ENCODE measurements around the gene COL8A1.

DNA sequence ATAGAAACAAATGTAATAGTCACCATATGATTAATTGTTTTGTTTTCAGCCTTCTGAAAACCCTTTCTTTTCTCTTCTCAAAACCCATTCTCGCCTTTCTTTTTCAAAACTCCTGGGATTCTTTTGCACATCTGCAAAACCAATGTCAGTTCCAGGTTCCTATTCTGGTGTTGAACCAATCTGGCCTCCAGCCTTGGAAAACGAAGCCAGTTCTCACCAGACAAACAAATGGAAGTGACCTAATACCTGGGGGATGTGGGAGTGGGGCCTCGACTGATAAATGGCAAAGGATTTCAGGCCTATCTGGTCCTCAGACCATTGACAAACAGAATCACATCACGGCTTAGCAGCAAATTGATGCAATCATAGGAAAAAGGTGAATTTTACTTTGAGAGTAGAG, 73.0 kb downstream of the COL8A1 start:
- TF ChIP-seq CTCF (IDR thresholded peaks at IDR 0.05; ENCODE audit: low read length), result no peak
- TF ChIP-seq EZH2phosphoT487 (IDR thresholded peaks at IDR 0.05; ENCODE audit: low read length), result no peak
